ENCODE results near the gene SEMA6D.

Gene SEMA6D

GRCh38 chr15:47719730-47720129, 2.4 kb downstream of the SEMA6D start:
- H3K4me3 ChIP-seq (replicated peaks; ENCODE audit: insufficient read depth, low read length) = no peak overlapping the region
- DNase-seq (ENCODE audit: low read depth in 1 of 2, low spot score in 1 of 2) = no peak

GRCh38 chr15:47720555-47720954, 3.2 kb downstream of the SEMA6D start:
- no peak overlapping the region for H3K27ac ChIP-seq (replicated peaks)
- no peak for DNase-seq (ENCODE audit: low read depth in 1 of 2, low spot score in 1 of 2)
- TF ChIP-seq REST (IDR thresholded peaks at IDR 0.05; ENCODE audit: insufficient replicate concordance, low read depth) (no peak), SPI1 (IDR thresholded peaks at IDR 0.05; ENCODE audit: borderline replicate concordance, low read depth) (no peak), POLR2AphosphoS5 (IDR thresholded peaks at IDR 0.05; ENCODE audit: low read depth) (no peak), GABPA (IDR thresholded peaks at IDR 0.05; ENCODE audit: low read depth) (no peak)
- TF ChIP-seq, protein P1, sequence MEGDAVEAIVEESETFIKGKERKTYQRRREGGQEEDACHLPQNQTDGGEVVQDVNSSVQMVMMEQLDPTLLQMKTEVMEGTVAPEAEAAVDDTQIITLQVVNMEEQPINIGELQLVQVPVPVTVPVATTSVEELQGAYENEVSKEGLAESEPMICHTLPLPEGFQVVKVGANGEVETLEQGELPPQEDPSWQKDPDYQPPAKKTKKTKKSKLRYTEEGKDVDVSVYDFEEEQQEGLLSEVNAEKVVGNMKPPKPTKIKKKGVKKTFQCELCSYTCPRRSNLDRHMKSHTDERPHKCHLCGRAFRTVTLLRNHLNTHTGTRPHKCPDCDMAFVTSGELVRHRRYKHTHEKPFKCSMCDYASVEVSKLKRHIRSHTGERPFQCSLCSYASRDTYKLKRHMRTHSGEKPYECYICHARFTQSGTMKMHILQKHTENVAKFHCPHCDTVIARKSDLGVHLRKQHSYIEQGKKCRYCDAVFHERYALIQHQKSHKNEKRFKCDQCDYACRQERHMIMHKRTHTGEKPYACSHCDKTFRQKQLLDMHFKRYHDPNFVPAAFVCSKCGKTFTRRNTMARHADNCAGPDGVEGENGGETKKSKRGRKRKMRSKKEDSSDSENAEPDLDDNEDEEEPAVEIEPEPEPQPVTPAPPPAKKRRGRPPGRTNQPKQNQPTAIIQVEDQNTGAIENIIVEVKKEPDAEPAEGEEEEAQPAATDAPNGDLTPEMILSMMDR (IDR thresholded peaks at IDR 0.05; ENCODE audit: insufficient read depth, low read length) = no peak
- no peak overlapping the region for H3K4me3 ChIP-seq (replicated peaks; ENCODE audit: insufficient read depth, low read length)
- H3K27me3 ChIP-seq (ENCODE audit: insufficient read depth, poor library complexity, severe bottlenecking) = peaks cover 38% of the 10 kb centered on the region

More at GRCh38 chr15:47719730-47720129, 2.4 kb downstream of the SEMA6D start:
- H3K27ac ChIP-seq (replicated peaks) = no peak overlapping the region
- H3K27me3 ChIP-seq (ENCODE audit: insufficient read depth, poor library complexity, severe bottlenecking) = peaks cover 45% of the 10 kb centered on the region
- TF ChIP-seq GABPA (IDR thresholded peaks at IDR 0.05; ENCODE audit: low read depth) (no peak), POLR2AphosphoS5 (IDR thresholded peaks at IDR 0.05; ENCODE audit: low read depth) (no peak), REST (IDR thresholded peaks at IDR 0.05; ENCODE audit: insufficient replicate concordance, low read depth) (no peak), SPI1 (IDR thresholded peaks at IDR 0.05; ENCODE audit: borderline replicate concordance, low read depth) (no peak)
- TF ChIP-seq, protein P1 (IDR thresholded peaks at IDR 0.05; ENCODE audit: insufficient read depth, low read length) = no peak

DNA sequence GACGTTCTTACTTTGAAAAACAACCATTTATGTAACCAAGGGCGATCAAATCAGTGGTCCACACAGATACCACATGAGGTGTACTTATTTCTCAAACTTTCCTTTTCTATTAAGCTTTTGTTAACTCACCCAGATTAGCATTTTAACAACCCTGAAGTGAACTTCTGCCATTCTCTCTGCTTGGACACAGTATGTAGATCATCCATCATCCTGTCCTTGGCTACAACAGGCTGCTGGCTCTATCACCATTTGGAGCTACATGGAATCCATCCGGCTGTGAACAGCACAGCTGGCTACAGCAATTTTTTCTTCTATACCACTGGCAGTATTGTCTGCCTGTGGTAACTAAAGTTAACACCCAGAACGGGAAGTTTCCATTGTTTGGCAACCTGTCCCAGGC, 4.4 kb downstream of the SEMA6D start:
- no peak overlapping the region for H3K27ac ChIP-seq (replicated peaks)
- TF ChIP-seq SPI1 (IDR thresholded peaks at IDR 0.05; ENCODE audit: borderline replicate concordance, low read depth) (no peak), GABPA (IDR thresholded peaks at IDR 0.05; ENCODE audit: low read depth) (no peak)

GRCh38 chr15:47724346-47724745, 7.0 kb downstream of the SEMA6D start:
- H3K27me3 ChIP-seq (ENCODE audit: insufficient read depth, poor library complexity, severe bottlenecking) = peaks cover 10% of the 10 kb centered on the region
- no peak for DNase-seq (ENCODE audit: low read depth in 1 of 2, low spot score in 1 of 2)
- no peak for TF ChIP-seq REST (IDR thresholded peaks at IDR 0.05; ENCODE audit: insufficient replicate concordance, low read depth)
- no peak for TF ChIP-seq POLR2AphosphoS5 (IDR thresholded peaks at IDR 0.05; ENCODE audit: low read depth)
- TF ChIP-seq, protein P1 (IDR thresholded peaks at IDR 0.05; ENCODE audit: insufficient read depth, low read length) = no peak
- no peak for TF ChIP-seq GABPA (IDR thresholded peaks at IDR 0.05; ENCODE audit: low read depth)
- no peak for TF ChIP-seq SPI1 (IDR thresholded peaks at IDR 0.05; ENCODE audit: borderline replicate concordance, low read depth)

More for the DNA sequence above, 4.4 kb downstream of the SEMA6D start:
- Histone ChIP-seq H3K27me3 (ENCODE audit: insufficient read depth, poor library complexity, severe bottlenecking) (peaks cover 31% of the 10 kb centered on the region), H3K4me3 (replicated peaks; ENCODE audit: insufficient read depth, low read length) (no peak overlapping the region)
- no peak for DNase-seq (ENCODE audit: low read depth in 1 of 2, low spot score in 1 of 2)

More at GRCh38 chr15:47724346-47724745, 7.0 kb downstream of the SEMA6D start:
- Histone ChIP-seq H3K27ac (replicated peaks) (no peak overlapping the region), H3K4me3 (replicated peaks; ENCODE audit: insufficient read depth, low read length) (no peak overlapping the region)

Data from HL-60 (cell line).